Subcutaneous adipose tissue (tissue), 4 donors: ENCODE measurements around the gene RPS4Y1. TPM values are rescaled to one million over a fixed set of nuclear protein-coding genes. Genes with fewer than 3 reads are reported as not detected.

ENCODE experiments used
- total RNA-seq, 4 donors: library from RNA; depleted of rRNA; stranded (reverse); fragments of >200 nt; gene quantifications; one replicate each; pipeline ENCODE4 v1.1.0, GENCODE V29; 2016
- TF ChIP-seq, protein P1 (sequence below): fragments of 450-650 bp; IDR thresholded peaks from one replicate; pipeline ENCODE4 v1.5.1; 2016; ENCODE audit warnings: low read depth, mild to moderate bottlenecking, control low read depth, antibody characterized with exemption, moderate library complexity

RPS4Y1 gene
- 100 to 1,000 TPM in 2 of 4 donors, under 1 TPM in 1, not detected in 1; 0.34 to 287 (median 271) TPM for total RNA-seq

- TF ChIP-seq, protein P1, sequence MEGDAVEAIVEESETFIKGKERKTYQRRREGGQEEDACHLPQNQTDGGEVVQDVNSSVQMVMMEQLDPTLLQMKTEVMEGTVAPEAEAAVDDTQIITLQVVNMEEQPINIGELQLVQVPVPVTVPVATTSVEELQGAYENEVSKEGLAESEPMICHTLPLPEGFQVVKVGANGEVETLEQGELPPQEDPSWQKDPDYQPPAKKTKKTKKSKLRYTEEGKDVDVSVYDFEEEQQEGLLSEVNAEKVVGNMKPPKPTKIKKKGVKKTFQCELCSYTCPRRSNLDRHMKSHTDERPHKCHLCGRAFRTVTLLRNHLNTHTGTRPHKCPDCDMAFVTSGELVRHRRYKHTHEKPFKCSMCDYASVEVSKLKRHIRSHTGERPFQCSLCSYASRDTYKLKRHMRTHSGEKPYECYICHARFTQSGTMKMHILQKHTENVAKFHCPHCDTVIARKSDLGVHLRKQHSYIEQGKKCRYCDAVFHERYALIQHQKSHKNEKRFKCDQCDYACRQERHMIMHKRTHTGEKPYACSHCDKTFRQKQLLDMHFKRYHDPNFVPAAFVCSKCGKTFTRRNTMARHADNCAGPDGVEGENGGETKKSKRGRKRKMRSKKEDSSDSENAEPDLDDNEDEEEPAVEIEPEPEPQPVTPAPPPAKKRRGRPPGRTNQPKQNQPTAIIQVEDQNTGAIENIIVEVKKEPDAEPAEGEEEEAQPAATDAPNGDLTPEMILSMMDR, result no peak
Measured at GRCh38 chrY:2841471-2841893, at the start of gene RPS4Y1. RPS4Y1 (plus strand) TSS chrY:2841602; CDS start chrY:2841625, 23 bp downstream.

GRCh38 chrY:2796977-2797523, 44.4 kb upstream of the RPS4Y1 start:
- TF ChIP-seq, protein P1, result no peak

DNA sequence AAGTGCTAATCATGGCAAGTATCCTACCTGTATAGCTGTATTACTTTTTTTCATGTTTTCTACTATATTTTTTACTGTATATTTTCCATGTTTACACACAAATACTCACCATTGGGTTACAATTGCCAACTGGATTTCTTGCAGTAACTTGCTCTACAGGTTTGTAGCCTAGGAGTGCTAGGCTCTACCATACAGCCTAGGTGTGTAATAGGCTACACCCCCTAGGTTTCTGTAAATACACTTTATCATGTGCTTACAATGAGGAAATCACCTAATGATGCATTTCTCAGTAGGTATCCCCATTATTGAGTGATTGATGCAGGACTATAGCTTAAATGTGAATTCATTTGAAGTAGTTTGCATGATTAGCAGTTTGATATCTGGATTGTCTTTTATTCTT, 43.4 kb upstream of the RPS4Y1 start:
- TF ChIP-seq, protein P1, result no peak

DNA sequence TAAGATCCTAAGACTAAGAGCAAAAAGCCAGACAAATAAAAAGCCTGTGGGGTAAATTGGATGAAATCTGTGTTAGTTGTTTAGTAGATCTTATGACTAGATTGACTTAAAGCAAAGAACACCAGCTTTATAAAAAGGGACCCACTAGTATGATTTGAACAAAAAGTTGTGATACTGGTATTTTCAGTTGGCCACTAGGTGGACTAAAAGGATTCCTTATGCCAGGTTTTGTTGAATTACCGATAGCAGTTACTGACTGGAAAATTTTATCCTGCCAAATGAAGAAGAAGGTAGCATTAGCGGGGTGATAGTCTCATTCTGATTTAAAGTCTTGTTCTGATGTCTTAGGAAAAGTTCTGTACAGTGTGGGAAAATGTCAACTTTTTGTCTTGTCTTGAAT, 41.2 kb upstream of the RPS4Y1 start:
- TF ChIP-seq, protein P1, result no peak

DNA sequence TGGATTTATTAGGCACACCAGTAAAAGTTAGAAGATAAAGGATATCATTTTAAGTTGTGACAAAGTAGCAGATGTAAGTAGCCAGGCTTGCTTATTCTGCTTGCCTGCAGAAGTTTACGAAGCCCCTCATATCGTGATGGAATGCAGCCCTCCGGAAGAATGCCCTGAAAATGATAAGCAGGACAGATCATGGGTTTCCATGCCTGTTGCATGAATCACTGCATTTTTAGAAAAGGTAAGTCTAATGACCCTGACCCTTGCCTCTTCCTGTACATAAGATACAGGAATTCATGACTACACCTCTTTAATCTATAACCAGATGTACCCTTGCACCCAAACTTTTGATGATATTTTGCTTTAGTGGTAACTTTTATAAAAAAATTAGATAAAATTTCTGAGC, 16.9 kb upstream of the RPS4Y1 start:
- TF ChIP-seq, protein P1, result no peak

GRCh38 chrY:2828497-2828896, 12.9 kb upstream of the RPS4Y1 start:
- TF ChIP-seq, protein P1, result no peak

DNA sequence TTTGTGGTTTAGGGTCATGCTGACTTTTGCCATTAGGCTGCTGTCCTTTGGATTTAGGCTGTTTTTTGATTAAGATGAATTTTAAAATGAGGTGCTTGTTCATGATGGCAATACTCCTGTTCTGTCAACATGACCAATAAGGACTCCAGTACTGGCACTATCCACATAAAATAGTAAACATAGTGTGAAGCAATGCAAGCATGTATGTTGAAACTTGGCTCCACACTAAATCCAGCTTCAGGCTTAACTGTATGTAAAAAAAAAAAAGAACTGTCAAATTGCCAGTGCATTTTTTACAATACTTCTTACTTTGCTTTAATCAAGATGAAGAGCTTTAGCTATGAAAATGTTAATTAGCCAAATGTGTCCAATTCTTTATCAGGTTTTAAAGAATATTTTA, 6.2 kb upstream of the RPS4Y1 start:
- TF ChIP-seq, protein P1, result no peak
